Measurements from ENCODE around the gene PON3. TPM values are rescaled to one million over a fixed set of nuclear protein-coding genes. Genes with fewer than 3 reads are reported as not detected.

Gene PON3
- total and polyA plus RNA-seq, 2 of the 13 experiments (the other 11 are each of a cell fraction or from before 2014, with no cell fraction given): 23.6 to 37.8 TPM

GRCh38 chr7:95433952-95434556 lies 37.9 kb upstream of the PON3 start (continued):
- TF ChIP-seq PREB (CRISPR knock-in tag; IDR thresholded peaks at IDR 0.05): no peak
- no peak for TF ChIP-seq ZMAT5 (CRISPR knock-in tag; IDR thresholded peaks at IDR 0.05; ENCODE audit: borderline replicate concordance, low read depth)
- TF ChIP-seq NCOA1 (CRISPR knock-in tag; IDR thresholded peaks at IDR 0.05): no peak
- TF ChIP-seq ZNF30 (CRISPR knock-in tag; IDR thresholded peaks at IDR 0.05): 0 out of 2 replicates have a peak, but pooled peaks have one; percentile 13
- TF ChIP-seq ZBTB7A (CRISPR knock-in tag; IDR thresholded peaks at IDR 0.05): no peak

GRCh38 chr7:95433129-95433528 lies 37.0 kb upstream of the PON3 start:
- ChIA-PET POLR2A (interaction anchor here (2.0 kb wide), 1 partner anchor 8 kb away, joined by 8 read pairs; no protein-coding TSS in a partner anchor), CTCF (ENCODE audit: low intra/inter-chr PET ratio, low total read pairs) (no interaction called here)
- no TSS peak for BruUV-seq (replicated peaks)
- Histone ChIP-seq H3K4me2 (ENCODE audit: low read depth, low read length) (peak overlapping the region; percentile 82), H2AFZ (ENCODE audit: low read length) (no peak overlapping the region), H4K20me1 (ENCODE audit: insufficient read depth, low read length) (no peaks in the 10 kb centered on the region), H3K9me3 (ENCODE audit: low read length) (no peaks in the 10 kb centered on the region), H3K4me1 (ENCODE audit: insufficient read depth, low read length) (peaks cover 83% of the 10 kb centered on the region), H3K79me2 (ENCODE audit: insufficient read depth, low read length) (peaks cover 52% of the 10 kb centered on the region), H3K4me3 (replicated peaks in 1 of 3; ENCODE audit: insufficient read depth in 1 of 3, low read depth in 2 of 3, low read length in 3 of 3) (peak overlapping the region in 2 of 3 experiments; percentile 61 to 83; a peak in 1 of 6 replicates), H3K9ac (ENCODE audit: insufficient read depth, low read depth, low read length) (no peak overlapping the region), H3K36me3 (replicated peaks in 1 of 2; ENCODE audit: control insufficient read depth in 1 of 2, insufficient read depth in 2 of 2, low read length in 2 of 2) (peaks cover 0 to 4% of the 10 kb centered on the region in 2 experiments; a peak in 1 of 5 replicates), H3K27me3 (ENCODE audit: control insufficient read depth in 1 of 2, insufficient read depth in 2 of 2, low read length in 2 of 2) (no peaks in the 10 kb centered on the region), H3K27ac (ENCODE audit: extremely low read length, insufficient read depth, low read length) (peak overlapping the region; percentile 91)
- intact Hi-C loops (cut with micrococcal nuclease; ENCODE audit: unreplicated experiment): no loop called here
- 90% methylated on average over 1 of the region's 1 CpG for WGBS (ENCODE audit: low lambda C conversion rate)
- FAIRE-seq: no peak
- in situ Hi-C loops (cut with HindIII; ENCODE audit: extremely low pct_ligation_motif_present, low pct_unique_long_range_greater_than_20kb): no loop called here
- no peak for ATAC-seq
- TF ChIP-seq POLR2G (IDR thresholded peaks at IDR 0.05; ENCODE audit: low read depth, low read length) (no peak), THAP9 (CRISPR knock-in tag; IDR thresholded peaks at IDR 0.05; ENCODE audit: borderline replicate concordance) (no peak), JUN (CRISPR knock-in tag; IDR thresholded peaks at IDR 0.05) (no peak), ZNF121 (CRISPR knock-in tag; IDR thresholded peaks at IDR 0.05) (peak; percentile 93)
- no peak for DNase-seq (ENCODE audit: low spot score)

Data from HepG2 (cell line).